CMK (cell line): ENCODE data around the gene EFCAB9.
"Not testable (repeated sequence)": the region's sequence is repeated elsewhere in the genome, so short reads cannot be mapped to it uniquely, and the experiment has no call there.

Source experiments
- DNase-seq: peaks from one replicate; pipeline ENCODE4 v3.0.0-alpha.2; 2010; ENCODE audit warnings: low read depth

Gene EFCAB9

GRCh38 chr5:172193872-172194271 lies at the start of gene EFCAB9:
Gene EFCAB9, plus strand, starts transcription at chr5:172194172. Its CDS starts 1 bp downstream, at chr5:172194173.
- DNase-seq, result no peak

GRCh38 chr5:172144291-172144815 lies 49.6 kb upstream of the EFCAB9 start:
- no peak for DNase-seq

GRCh38 chr5:172144931-172145869 lies 48.8 kb upstream of the EFCAB9 start:
- DNase-seq, result no peak

- no peak for DNase-seq
Measured at GRCh38 chr5:172145870-172146747, 47.9 kb upstream of the EFCAB9 start.

- DNase-seq, result no peak
Measured at GRCh38 chr5:172146748-172147092, 47.3 kb upstream of the EFCAB9 start.

- no peak for DNase-seq
Measured at GRCh38 chr5:172147857-172148256, 46.1 kb upstream of the EFCAB9 start.

- no peak for DNase-seq
Measured at GRCh38 chr5:172148381-172148780, 45.6 kb upstream of the EFCAB9 start.

- DNase-seq, result no peak
Measured at GRCh38 chr5:172149073-172149472, 44.9 kb upstream of the EFCAB9 start.

- not testable (repeated sequence) for DNase-seq
Measured at GRCh38 chr5:172149481-172149880, 44.5 kb upstream of the EFCAB9 start.

- DNase-seq, result peak; percentile 71
Measured at GRCh38 chr5:172150514-172151425, 43.2 kb upstream of the EFCAB9 start.

- no peak for DNase-seq
Measured at GRCh38 chr5:172151661-172152210, 42.2 kb upstream of the EFCAB9 start.

GRCh38 chr5:172153695-172154094 lies 40.3 kb upstream of the EFCAB9 start:
- DNase-seq, result no peak

GRCh38 chr5:172155101-172155500 lies 38.9 kb upstream of the EFCAB9 start:
- DNase-seq, result not testable (repeated sequence)

GRCh38 chr5:172156541-172156994 lies 37.4 kb upstream of the EFCAB9 start:
- no peak for DNase-seq

- DNase-seq, result no peak
Measured at GRCh38 chr5:172159016-172159415, 35.0 kb upstream of the EFCAB9 start.

- no peak for DNase-seq
Measured at GRCh38 chr5:172160506-172160905, 33.5 kb upstream of the EFCAB9 start.

- no peak for DNase-seq
Measured at GRCh38 chr5:172162323-172162986, 31.5 kb upstream of the EFCAB9 start.

- no peak for DNase-seq
Measured at GRCh38 chr5:172162987-172163343, 31.0 kb upstream of the EFCAB9 start.

GRCh38 chr5:172163346-172163745 lies 30.6 kb upstream of the EFCAB9 start:
- no peak for DNase-seq

- no peak for DNase-seq
Measured at GRCh38 chr5:172164769-172165212, 29.2 kb upstream of the EFCAB9 start.

- DNase-seq, result no peak
Measured at GRCh38 chr5:172165465-172165864, 28.5 kb upstream of the EFCAB9 start.
